Measurements from ENCODE around the gene OTULINL.
A peak's percentile ranks its signal among the peaks of the same experiment; 100 is the strongest.

Gene OTULINL

GRCh38 chr5:14595189-14595588, 13.6 kb downstream of the OTULINL start:
- DNase-seq (ENCODE audit: extremely low spot score) = peak; percentile 64
- CTCF ChIA-PET = interaction anchor here (1.1 kb wide), 1 partner anchor 239 kb away, joined by 3 read pairs; no protein-coding TSS in a partner anchor
- POLR2A ChIA-PET = no interaction called here
- TF ChIP-seq CTCF (IDR thresholded peaks at IDR 0.05; ENCODE audit: control extremely low read depth, extremely low read depth, low read depth, missing control alignments) = no peak

- ChIA-PET POLR2A (no interaction called here), CTCF (no interaction called here)
- TF ChIP-seq CTCF (IDR thresholded peaks at IDR 0.05; ENCODE audit: control extremely low read depth, extremely low read depth, low read depth, missing control alignments) = no peak
- DNase-seq (ENCODE audit: extremely low spot score) = no peak
These were observed 14.3 kb downstream of the OTULINL start for GRCh38 chr5:14595891-14596290.

- DNase-seq (ENCODE audit: extremely low spot score) = no peak
- no peak for TF ChIP-seq CTCF (IDR thresholded peaks at IDR 0.05; ENCODE audit: control extremely low read depth, extremely low read depth, low read depth, missing control alignments)
- ChIA-PET POLR2A (no interaction called here), CTCF (interaction anchor here (1.3 kb wide), 1 partner anchor 11 kb away, joined by 5 read pairs; no protein-coding TSS in a partner anchor)
These were observed 15.5 kb downstream of the OTULINL start for GRCh38 chr5:14597080-14597479.

GRCh38 chr5:14598225-14598624, 16.6 kb downstream of the OTULINL start:
- POLR2A ChIA-PET = no interaction called here
- DNase-seq (ENCODE audit: extremely low spot score) = no peak
- CTCF ChIA-PET = interaction anchor here (1.3 kb wide), 1 partner anchor 10 kb away, joined by 5 read pairs; no protein-coding TSS in a partner anchor
- no peak for TF ChIP-seq CTCF (IDR thresholded peaks at IDR 0.05; ENCODE audit: control extremely low read depth, extremely low read depth, low read depth, missing control alignments)

GRCh38 chr5:14599476-14600127, 18.0 kb downstream of the OTULINL start:
- TF ChIP-seq CTCF (IDR thresholded peaks at IDR 0.05; ENCODE audit: control extremely low read depth, extremely low read depth, low read depth, missing control alignments) = no peak
- DNase-seq (ENCODE audit: extremely low spot score) = no peak
- POLR2A ChIA-PET = no interaction called here
- CTCF ChIA-PET = no interaction called here

GRCh38 chr5:14600846-14601245, 19.3 kb downstream of the OTULINL start:
- no peak for TF ChIP-seq CTCF (IDR thresholded peaks at IDR 0.05; ENCODE audit: control extremely low read depth, extremely low read depth, low read depth, missing control alignments)
- ChIA-PET POLR2A (no interaction called here), CTCF (no interaction called here)
- no peak for DNase-seq (ENCODE audit: extremely low spot score)
